OCI-LY1 (cell line): ENCODE measurements around the gene PC.

ENCODE experiments used
- H2AFZ ChIP-seq: fragments of 200-600 bp; sonication (generic), shearing (Covaris generic); 2 replicates; pipeline ENCODE4 v1.6.0; 2014; ENCODE audit warnings: antibody characterized with exemption, mild to moderate bottlenecking, low read length
- H3F3A ChIP-seq: fragments of 200-600 bp; sonication (generic), shearing (Covaris generic); 2 replicates; pipeline ENCODE4 v1.6.0; 2014; ENCODE audit warnings: mild to moderate bottlenecking, antibody characterized with exemption, low read length, moderate library complexity; ENCODE audit not compliant: insufficient read depth
- H3K27ac ChIP-seq: fragments of 200-600 bp; sonication (generic); 2 replicates; pipeline ENCODE4 v1.5.1; 2014; ENCODE audit warnings: low read length, mixed run types, mild to moderate bottlenecking, low read depth; ENCODE audit not compliant: poor library complexity, severe bottlenecking
- H3K27me3 ChIP-seq: fragments of 200-600 bp; sonication (generic); 2 replicates; pipeline ENCODE4 v1.6.0; 2014; ENCODE audit warnings: antibody characterized with exemption, mild to moderate bottlenecking, low read length, moderate library complexity; ENCODE audit not compliant: insufficient read depth
- H3K36me3 ChIP-seq: fragments of 200-600 bp; sonication (generic); 2 replicates; pipeline ENCODE4 v1.6.1; 2014; ENCODE audit warnings: mild to moderate bottlenecking, antibody characterized with exemption, low read length, moderate library complexity, mixed read lengths; ENCODE audit not compliant: insufficient read depth
- H3K4me1 ChIP-seq: fragments of 200-600 bp; sonication (generic); 2 replicates; pipeline ENCODE4 v1.5.1; 2014; ENCODE audit warnings: mild to moderate bottlenecking, low read length, moderate library complexity; ENCODE audit not compliant: insufficient read depth, severe bottlenecking
- H3K4me2 ChIP-seq: fragments of 200-600 bp; sonication (generic), shearing (Covaris generic); 2 replicates; pipeline ENCODE4 v1.6.1; 2014; ENCODE audit warnings: low read length
- H3K4me3 ChIP-seq: fragments of 200-600 bp; sonication (generic); 2 replicates; pipeline ENCODE4 v1.5.1; 2014; ENCODE audit warnings: low read length, low read depth, mild to moderate bottlenecking, mixed read lengths; ENCODE audit not compliant: poor library complexity, severe bottlenecking
- H3K79me2 ChIP-seq: fragments of 200-600 bp; shearing (Covaris generic); 2 replicates; pipeline ENCODE4 v1.6.1; 2016; ENCODE audit warnings: mixed run types, low read length, mixed read lengths; ENCODE audit not compliant: insufficient read depth
- H3K9ac ChIP-seq: fragments of 200-600 bp; sonication (generic), shearing (Covaris generic); 2 replicates; pipeline ENCODE4 v1.6.1; 2014; ENCODE audit warnings: mild to moderate bottlenecking, low read length, mixed read lengths
- H3K9me2 ChIP-seq: fragments of 200-600 bp; sonication (generic), shearing (Covaris generic); 2 replicates; pipeline ENCODE4 v1.6.1; 2014; ENCODE audit warnings: low read depth, mild to moderate bottlenecking, low read length, mixed read lengths
- H3K9me3 ChIP-seq: fragments of 200-600 bp; shearing (Covaris generic); 2 replicates; pipeline ENCODE4 v1.6.1; 2014; ENCODE audit warnings: low read length, mixed read lengths
- H4K20me1 ChIP-seq: fragments of 200-600 bp; sonication (generic), shearing (Covaris generic); 2 replicates; pipeline ENCODE4 v1.6.0; 2016; ENCODE audit warnings: mild to moderate bottlenecking, low read length; ENCODE audit not compliant: insufficient read depth
- EZH2 ChIP-seq: fragments of 200-600 bp; sonication (generic), shearing (Covaris generic); IDR thresholded peaks from 2 replicates; pipeline ENCODE4 v1.8.0; 2017; ENCODE audit warnings: borderline replicate concordance, mixed run types, mild to moderate bottlenecking, antibody characterized with exemption, low read length, moderate library complexity, mixed read lengths
- TF ChIP-seq, protein P1 (sequence below): fragments of 200-600 bp; sonication (generic), shearing (Covaris generic); IDR thresholded peaks from 2 replicates; pipeline ENCODE4 v1.5.1; 2017; ENCODE audit warnings: mild to moderate bottlenecking, antibody characterized with exemption, low read length, moderate library complexity, mixed read lengths

PC gene

DNA sequence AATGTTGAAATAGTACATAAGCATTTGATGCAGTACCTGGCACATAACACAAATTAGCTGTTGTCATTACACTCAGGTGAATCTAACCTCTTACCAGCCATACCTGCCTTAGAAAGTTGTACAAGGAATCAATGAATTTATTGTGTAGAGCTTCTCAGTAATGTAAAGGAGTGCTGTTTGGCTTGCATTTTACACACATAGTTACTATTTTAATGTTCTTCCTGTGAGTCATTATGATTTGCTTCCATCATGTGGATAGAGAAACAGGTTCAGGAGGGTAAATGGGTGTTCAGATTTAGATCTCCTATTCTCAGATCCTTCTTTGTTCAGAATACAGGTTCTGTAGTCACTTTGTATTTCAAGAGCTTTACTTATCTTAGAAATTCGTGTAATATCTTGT is 142.5 kb downstream of the PC start:
- no peaks in the 10 kb centered on the region for H3K9me2 ChIP-seq
- no peak overlapping the region for H2AFZ ChIP-seq
- no peaks in the 10 kb centered on the region for H3F3A ChIP-seq
- H4K20me1 ChIP-seq = no peaks in the 10 kb centered on the region
- no peak overlapping the region for H3K27ac ChIP-seq
- H3K4me2 ChIP-seq = no peak overlapping the region
- no peak overlapping the region for H3K4me3 ChIP-seq
- H3K27me3 ChIP-seq = no peaks in the 10 kb centered on the region
- TF ChIP-seq EZH2 = no peak
- TF ChIP-seq, protein P1, sequence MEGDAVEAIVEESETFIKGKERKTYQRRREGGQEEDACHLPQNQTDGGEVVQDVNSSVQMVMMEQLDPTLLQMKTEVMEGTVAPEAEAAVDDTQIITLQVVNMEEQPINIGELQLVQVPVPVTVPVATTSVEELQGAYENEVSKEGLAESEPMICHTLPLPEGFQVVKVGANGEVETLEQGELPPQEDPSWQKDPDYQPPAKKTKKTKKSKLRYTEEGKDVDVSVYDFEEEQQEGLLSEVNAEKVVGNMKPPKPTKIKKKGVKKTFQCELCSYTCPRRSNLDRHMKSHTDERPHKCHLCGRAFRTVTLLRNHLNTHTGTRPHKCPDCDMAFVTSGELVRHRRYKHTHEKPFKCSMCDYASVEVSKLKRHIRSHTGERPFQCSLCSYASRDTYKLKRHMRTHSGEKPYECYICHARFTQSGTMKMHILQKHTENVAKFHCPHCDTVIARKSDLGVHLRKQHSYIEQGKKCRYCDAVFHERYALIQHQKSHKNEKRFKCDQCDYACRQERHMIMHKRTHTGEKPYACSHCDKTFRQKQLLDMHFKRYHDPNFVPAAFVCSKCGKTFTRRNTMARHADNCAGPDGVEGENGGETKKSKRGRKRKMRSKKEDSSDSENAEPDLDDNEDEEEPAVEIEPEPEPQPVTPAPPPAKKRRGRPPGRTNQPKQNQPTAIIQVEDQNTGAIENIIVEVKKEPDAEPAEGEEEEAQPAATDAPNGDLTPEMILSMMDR = no peak
- H3K9ac ChIP-seq = no peak overlapping the region
- H3K36me3 ChIP-seq = peaks cover 14% of the 10 kb centered on the region; the same call in 1 of the 2 replicates
- no peaks in the 10 kb centered on the region for H3K79me2 ChIP-seq
- no peaks in the 10 kb centered on the region for H3K4me1 ChIP-seq
- H3K9me3 ChIP-seq = no peaks in the 10 kb centered on the region

GRCh38 chr11:66814678-66815077 is 143.5 kb downstream of the PC start:
- H3K4me2 ChIP-seq = no peak overlapping the region
- H3K4me3 ChIP-seq = no peak overlapping the region
- H3K79me2 ChIP-seq = no peaks in the 10 kb centered on the region

GRCh38 chr11:66810576-66811185 is 147.5 kb downstream of the PC start:
- no peak overlapping the region for H3K27ac ChIP-seq

More at GRCh38 chr11:66814678-66815077, 143.5 kb downstream of the PC start:
- TF ChIP-seq, protein P1 = no peak
- no peak for TF ChIP-seq EZH2
- Histone ChIP-seq H3K9me2 (no peaks in the 10 kb centered on the region), H3K27ac (no peak overlapping the region), H3K9ac (no peak overlapping the region), H3K9me3 (no peaks in the 10 kb centered on the region), H3F3A (no peaks in the 10 kb centered on the region), H4K20me1 (no peaks in the 10 kb centered on the region), H3K4me1 (no peaks in the 10 kb centered on the region), H3K27me3 (no peaks in the 10 kb centered on the region), H3K36me3 (peaks cover 7% of the 10 kb centered on the region; the same call in 1 of the 2 replicates), H2AFZ (no peak overlapping the region)

More at GRCh38 chr11:66810576-66811185, 147.5 kb downstream of the PC start:
- no peak overlapping the region for H3K4me3 ChIP-seq
- TF ChIP-seq EZH2 = no peak
- TF ChIP-seq, protein P1 = no peak
- H3K27me3 ChIP-seq = no peaks in the 10 kb centered on the region
- peaks cover 13% of the 10 kb centered on the region; the same call in 1 of the 2 replicates for H3K36me3 ChIP-seq
- no peak overlapping the region for H2AFZ ChIP-seq
- H3K9me2 ChIP-seq = no peaks in the 10 kb centered on the region
- no peak overlapping the region for H3K4me2 ChIP-seq
- no peaks in the 10 kb centered on the region for H3K79me2 ChIP-seq
- H3K4me1 ChIP-seq = no peaks in the 10 kb centered on the region
- H3K9ac ChIP-seq = no peak overlapping the region
- no peaks in the 10 kb centered on the region for H4K20me1 ChIP-seq
- H3F3A ChIP-seq = no peaks in the 10 kb centered on the region
- H3K9me3 ChIP-seq = no peaks in the 10 kb centered on the region
